D721Med (cell line): ENCODE measurements around the gene GPR180.

ENCODE experiments used
- DNase-seq: peaks from one replicate; pipeline ENCODE4 v3.0.0; 2011; ENCODE audit warnings: low spot score; ENCODE audit not compliant: insufficient read length
- FAIRE-seq: peaks from 2 replicates; lab custom pipeline; 2011; peaks lifted over from hg19 to GRCh38; lab: Jason Lieb, UNC
- TF ChIP-seq, protein P1 (sequence below): IDR thresholded peaks from 2 replicates; pipeline ENCODE4 v1.5.1; 2012; ENCODE audit warnings: mild to moderate bottlenecking, control low read depth; ENCODE audit not compliant: insufficient read depth; ENCODE audit errors: missing control alignments

GPR180 gene

DNA sequence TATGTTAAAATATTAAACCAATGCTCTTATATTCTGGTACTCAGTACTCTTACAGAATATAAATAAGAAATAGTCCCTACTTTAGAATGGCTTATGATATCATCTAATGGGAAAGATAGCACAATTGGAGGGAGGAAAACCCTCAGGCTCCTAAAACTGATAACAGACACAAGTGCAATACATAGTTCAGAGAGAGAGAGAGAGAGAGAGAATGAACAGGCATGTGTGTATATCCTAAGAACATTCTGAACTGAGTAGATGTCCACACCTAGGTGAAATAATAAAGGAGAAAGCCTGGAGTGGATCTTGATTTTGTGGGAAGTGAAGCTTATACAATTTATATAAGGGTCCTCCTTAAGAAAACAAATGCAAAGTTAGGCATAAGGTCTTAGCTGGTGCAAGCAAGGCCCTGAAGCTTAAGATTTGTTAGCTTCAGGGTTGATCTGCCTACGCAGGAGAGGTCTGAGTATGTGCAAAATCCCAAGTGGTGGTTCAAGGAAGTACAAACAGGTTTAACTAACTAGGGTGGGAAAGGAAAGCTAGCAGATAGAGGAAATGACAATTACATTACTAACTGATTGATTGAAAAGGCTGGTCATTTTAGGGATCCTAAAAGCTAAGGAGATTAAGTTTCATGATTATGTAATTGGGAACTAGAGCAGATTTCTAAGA is 57.4 kb downstream of the GPR180 start:
- FAIRE-seq (no peak), DNase-seq (no peak)
- TF ChIP-seq, protein P1, sequence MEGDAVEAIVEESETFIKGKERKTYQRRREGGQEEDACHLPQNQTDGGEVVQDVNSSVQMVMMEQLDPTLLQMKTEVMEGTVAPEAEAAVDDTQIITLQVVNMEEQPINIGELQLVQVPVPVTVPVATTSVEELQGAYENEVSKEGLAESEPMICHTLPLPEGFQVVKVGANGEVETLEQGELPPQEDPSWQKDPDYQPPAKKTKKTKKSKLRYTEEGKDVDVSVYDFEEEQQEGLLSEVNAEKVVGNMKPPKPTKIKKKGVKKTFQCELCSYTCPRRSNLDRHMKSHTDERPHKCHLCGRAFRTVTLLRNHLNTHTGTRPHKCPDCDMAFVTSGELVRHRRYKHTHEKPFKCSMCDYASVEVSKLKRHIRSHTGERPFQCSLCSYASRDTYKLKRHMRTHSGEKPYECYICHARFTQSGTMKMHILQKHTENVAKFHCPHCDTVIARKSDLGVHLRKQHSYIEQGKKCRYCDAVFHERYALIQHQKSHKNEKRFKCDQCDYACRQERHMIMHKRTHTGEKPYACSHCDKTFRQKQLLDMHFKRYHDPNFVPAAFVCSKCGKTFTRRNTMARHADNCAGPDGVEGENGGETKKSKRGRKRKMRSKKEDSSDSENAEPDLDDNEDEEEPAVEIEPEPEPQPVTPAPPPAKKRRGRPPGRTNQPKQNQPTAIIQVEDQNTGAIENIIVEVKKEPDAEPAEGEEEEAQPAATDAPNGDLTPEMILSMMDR, result no peak

DNA sequence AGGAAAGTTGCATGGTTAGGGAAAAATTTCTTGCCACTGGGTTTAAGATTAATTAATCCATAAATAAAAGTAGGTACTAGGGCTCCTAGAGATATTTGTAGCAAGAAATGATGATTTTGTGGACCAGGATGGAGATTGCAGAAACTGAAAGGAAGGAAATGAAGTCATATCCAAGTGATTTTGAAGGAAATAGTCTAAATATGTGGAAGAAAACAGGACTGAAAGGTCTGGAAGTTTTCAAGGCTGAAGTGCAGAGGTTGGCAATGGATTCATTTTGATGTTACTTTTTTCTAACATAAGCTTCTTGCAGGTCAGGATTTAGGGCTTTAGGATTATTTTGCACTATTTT is 57.9 kb downstream of the GPR180 start:
- no peak for FAIRE-seq
- DNase-seq, result no peak
- TF ChIP-seq, protein P1, result no peak

DNA sequence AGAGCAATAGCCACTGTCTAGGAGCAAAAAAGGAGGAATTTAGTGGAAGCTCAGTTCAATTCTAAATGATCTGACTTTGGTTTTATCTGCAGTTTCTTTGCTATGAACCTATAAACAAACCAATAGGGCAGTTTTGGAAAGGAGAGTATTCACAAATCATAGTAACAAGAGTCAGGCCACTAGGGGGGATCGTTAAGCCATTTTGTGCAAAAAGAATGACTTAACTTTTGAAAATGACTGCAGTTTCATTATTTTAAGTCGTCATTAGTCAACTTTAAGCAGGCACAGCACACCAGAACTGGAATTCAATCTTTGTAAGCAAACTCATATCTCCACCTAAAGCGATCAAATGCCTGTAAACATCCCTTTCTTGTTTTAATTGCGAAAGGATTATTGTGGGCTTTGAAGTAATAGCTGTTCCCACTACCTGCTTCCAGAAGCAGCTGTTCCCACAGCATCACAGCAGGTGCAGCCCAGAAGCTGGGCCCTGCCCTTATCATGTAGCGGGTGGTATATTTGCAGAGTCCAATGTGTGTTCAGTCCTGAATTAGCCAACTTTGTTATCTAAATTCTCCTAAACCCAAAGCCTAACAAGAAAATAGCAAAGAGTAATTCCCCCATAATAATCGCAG is 59.2 kb downstream of the GPR180 start:
- TF ChIP-seq, protein P1, result peak; percentile 25
- DNase-seq (no peak), FAIRE-seq (peak; percentile 21)

DNA sequence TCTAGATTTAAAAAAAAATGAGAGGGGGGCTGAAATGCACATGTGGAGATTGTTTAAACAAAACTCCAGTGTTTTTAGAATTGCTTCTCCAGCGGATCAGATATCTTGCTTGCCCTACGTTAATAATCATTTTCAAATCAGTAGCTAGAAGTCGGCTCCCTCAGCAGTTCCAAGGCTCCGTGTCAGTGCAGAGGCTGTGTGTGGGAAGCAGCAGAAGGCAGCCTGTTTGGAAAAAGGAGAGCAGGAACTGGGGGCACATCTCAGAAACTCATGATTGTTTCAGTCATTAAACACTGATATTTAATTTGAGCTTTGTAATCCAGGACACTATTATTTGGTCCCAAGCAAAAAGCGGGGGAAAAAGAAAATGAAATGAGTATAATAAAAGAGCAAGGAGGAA is 59.7 kb downstream of the GPR180 start:
- DNase-seq, result no peak
- TF ChIP-seq, protein P1, result no peak
- FAIRE-seq, result no peak

DNA sequence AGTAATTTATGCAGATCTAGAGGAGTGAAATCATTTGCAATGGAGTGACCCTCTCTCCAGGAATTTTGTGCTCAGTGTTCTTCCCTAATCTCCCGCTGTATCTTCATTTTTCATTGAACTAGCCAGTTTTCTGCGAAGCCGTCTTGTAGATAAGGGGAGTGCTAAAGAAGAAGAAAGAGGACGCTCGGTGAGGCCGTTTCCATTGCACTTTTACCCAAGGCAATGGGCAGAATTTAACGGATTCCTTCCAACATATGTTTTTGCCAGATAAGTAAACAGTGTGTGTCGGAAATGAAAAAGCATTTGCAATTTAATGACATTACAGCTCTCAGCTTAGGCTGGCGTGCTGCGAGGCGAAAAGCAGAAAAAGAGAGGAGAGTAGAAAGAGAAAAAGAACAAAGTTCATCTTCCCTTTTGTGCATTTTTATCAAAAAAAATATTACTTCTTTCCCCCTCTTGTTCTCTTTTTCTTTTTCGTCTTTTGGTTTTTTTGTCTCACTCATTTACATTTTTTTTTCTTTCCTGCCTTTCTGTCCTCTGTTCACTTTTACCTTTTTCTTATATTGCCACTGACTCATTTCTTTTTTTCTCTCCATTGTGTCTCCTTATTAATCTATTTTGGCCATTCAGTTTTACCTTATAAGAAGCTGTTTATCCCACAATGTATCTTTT is 60.8 kb downstream of the GPR180 start:
- no peak for FAIRE-seq
- DNase-seq, result no peak
- TF ChIP-seq, protein P1, result no peak

DNA sequence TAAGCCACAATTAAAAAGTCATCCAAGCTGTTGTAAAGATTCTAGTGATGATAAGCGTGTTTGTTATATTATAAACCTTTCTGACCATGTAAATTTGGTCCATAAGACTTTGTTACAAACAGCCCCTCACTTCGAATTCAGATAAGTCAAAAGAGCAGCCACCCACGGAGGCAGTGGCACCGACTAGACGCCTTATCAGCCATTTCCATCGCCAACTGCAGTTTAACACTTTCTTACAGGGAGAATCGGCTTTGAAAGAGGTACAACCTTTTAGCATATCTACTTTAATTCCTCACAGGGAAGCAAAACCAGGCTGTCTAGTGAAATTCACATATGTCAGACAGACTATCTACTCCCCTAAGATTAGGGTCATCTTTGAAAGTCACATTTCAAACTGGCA is 63.2 kb downstream of the GPR180 start:
- FAIRE-seq (no peak), DNase-seq (no peak)
- TF ChIP-seq, protein P1, result no peak

DNA sequence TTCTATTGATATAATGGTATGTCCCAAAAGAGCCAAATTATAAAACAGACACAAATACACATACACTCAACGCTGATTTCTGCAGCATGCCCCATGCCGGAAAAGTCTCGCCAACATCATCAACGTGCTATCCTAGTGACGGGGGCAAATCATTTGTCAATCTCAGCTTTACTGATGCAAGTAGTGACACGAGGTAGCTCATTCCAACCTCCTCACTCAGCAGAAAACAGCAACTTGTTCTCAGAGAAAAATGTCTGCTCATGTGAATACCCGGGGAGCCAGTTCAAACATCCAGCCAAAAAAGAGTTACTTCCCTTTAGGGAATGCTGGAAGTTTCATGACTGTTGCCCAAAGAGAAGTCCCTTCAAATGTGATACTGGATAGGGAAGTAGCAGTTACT is 64.4 kb downstream of the GPR180 start:
- TF ChIP-seq, protein P1, result no peak
- DNase-seq (no peak), FAIRE-seq (no peak)
